Measurements from ENCODE around the gene GLYATL2. TPM values are rescaled to one million over a fixed set of nuclear protein-coding genes. Genes with fewer than 3 reads are reported as not detected.

GLYATL2 gene
- total and polyA plus RNA-seq, 2 of the 8 experiments (the other 6 are each of a cell fraction or from before 2014, with no cell fraction given): 0.39 to 0.69 TPM

- Histone ChIP-seq H4K20me1 (replicated peaks in 1 of 2; ENCODE audit: control insufficient read depth in 1 of 2, insufficient read depth in 2 of 2, low read length in 2 of 2) (no peaks in the 10 kb centered on the region), H3K79me1 (ENCODE audit: low read depth, low read length) (no peaks in the 10 kb centered on the region), H2BK120ac (replicated peaks; ENCODE audit: low read depth, low read length) (no peak overlapping the region), H4K5ac (ENCODE audit: insufficient read length, low read depth, low read length) (no peak overlapping the region), H3K4me2 (ENCODE audit: insufficient read depth in 1 of 2, low read depth in 2 of 2, low read length in 2 of 2) (no peak overlapping the region), H3K14ac (ENCODE audit: insufficient read length) (no peak overlapping the region), H2BK15ac (ENCODE audit: low read length) (no peak overlapping the region), H3K27me3 (replicated peaks in 1 of 4; ENCODE audit: control insufficient read depth in 3 of 4, extremely low read depth in 1 of 4, insufficient read depth in 3 of 4, low read length in 3 of 4) (no peaks in the 10 kb centered on the region), H3K36me3 (ENCODE audit: control insufficient read depth in 2 of 4, insufficient read depth in 4 of 4, low read length in 3 of 4) (no peaks in the 10 kb centered on the region), H3K23me2 (ENCODE audit: low read depth, low read length) (no peaks in the 10 kb centered on the region), H3K18ac (ENCODE audit: extremely low read depth, low read length) (no peak overlapping the region), H3K4me3 (ENCODE audit: extremely low read depth in 1 of 4, insufficient read depth in 2 of 4, low read depth in 3 of 4, low read length in 4 of 4) (no peak overlapping the region), H3K23ac (ENCODE audit: insufficient read length) (no peak overlapping the region), H4K8ac (ENCODE audit: extremely low read depth, insufficient read depth, low read length) (no peak overlapping the region), H2BK12ac (ENCODE audit: low read depth, low read length) (no peak overlapping the region), H3K4me1 (replicated peaks in 1 of 4; ENCODE audit: control insufficient read depth in 3 of 4, insufficient read depth in 4 of 4, low read length in 3 of 4) (no peaks in the 10 kb centered on the region), H2BK20ac (ENCODE audit: low read length) (no peak overlapping the region), H2AK5ac (ENCODE audit: low read depth, low read length) (no peak overlapping the region), H2AFZ (ENCODE audit: low read length) (no peak overlapping the region), H4K91ac (replicated peaks; ENCODE audit: insufficient read length, low read length) (no peak overlapping the region), H3K27ac (ENCODE audit: low read depth, low read length) (no peak overlapping the region), H3K79me2 (ENCODE audit: control insufficient read depth in 1 of 2, insufficient read depth in 2 of 2, low read length in 2 of 2) (no peaks in the 10 kb centered on the region), H3K9ac (replicated peaks in 1 of 4; ENCODE audit: extremely low read depth in 1 of 4, low read depth in 3 of 4, low read length in 3 of 4) (no peak overlapping the region), H2BK5ac (ENCODE audit: low read depth, low read length) (no peak overlapping the region), H3K9me3 (ENCODE audit: insufficient read depth in 2 of 2, low read depth in 1 of 2, low read length in 1 of 2) (peaks cover 31 to 46% of the 10 kb centered on the region in 2 experiments), H3K56ac (replicated peaks; ENCODE audit: insufficient read length, low read depth, low read length) (no peak overlapping the region), H3K4ac (replicated peaks; ENCODE audit: insufficient read length, low read depth, low read length) (no peak overlapping the region)
- ChIA-PET CTCF (ENCODE audit: partially characterized antibody) (no interaction called here), POLR2A (ENCODE audit: partially characterized antibody) (no interaction called here)
- 77% methylated on average over 1 of the region's 1 CpG; no CpG with 5 or more reads in 1 of the 2 experiments for WGBS, 2 experiments (ENCODE audit: extremely low coverage in 1 of 2, insufficient coverage in 1 of 2, insufficient read length in 1 of 2, insufficient replicate concordance in 2 of 2, low coverage in 1 of 2, low lambda C conversion rate in 2 of 2, missing lambda C conversion rate in 1 of 2)
- FAIRE-seq: no peak
- no peak for DNase-seq (ENCODE audit: low read depth in 1 of 2, low spot score in 2 of 2)
- TF ChIP-seq FOSL1 (IDR thresholded peaks at IDR 0.05; ENCODE audit: insufficient read depth, low read depth, low read length): no peak
- TF ChIP-seq TBP (IDR thresholded peaks at IDR 0.05; ENCODE audit: low read depth, low read length): no peak
- no peak for TF ChIP-seq CBX5 (IDR thresholded peaks at IDR 0.05; ENCODE audit: low read depth, low read length)
- no peak for TF ChIP-seq CBX8 (IDR thresholded peaks at IDR 0.05; ENCODE audit: borderline replicate concordance, low read depth, low read length)
- no peak for TF ChIP-seq KDM5A (IDR thresholded peaks at IDR 0.05; ENCODE audit: low read length)
- TF ChIP-seq CTBP2 (IDR thresholded peaks at IDR 0.05; ENCODE audit: borderline replicate concordance, insufficient read depth, insufficient read length, low read length): no peak
- TF ChIP-seq EGR1 (IDR thresholded peaks at IDR 0.05; ENCODE audit: borderline replicate concordance, low read depth, low read length): no peak
- no peak for TF ChIP-seq NRF1 (IDR thresholded peaks at IDR 0.05; ENCODE audit: low read depth, low read length)
- no peak for TF ChIP-seq SUZ12 (IDR thresholded peaks at IDR 0.05; ENCODE audit: low read length)
- TF ChIP-seq ASH2L (IDR thresholded peaks at IDR 0.05; ENCODE audit: low read length): no peak
Observed at GRCh38 chr11:58863697-58864096, 19.2 kb upstream of the GLYATL2 start.
